ENCODE results near the gene PSMB7.

The PSMB7 gene

DNA sequence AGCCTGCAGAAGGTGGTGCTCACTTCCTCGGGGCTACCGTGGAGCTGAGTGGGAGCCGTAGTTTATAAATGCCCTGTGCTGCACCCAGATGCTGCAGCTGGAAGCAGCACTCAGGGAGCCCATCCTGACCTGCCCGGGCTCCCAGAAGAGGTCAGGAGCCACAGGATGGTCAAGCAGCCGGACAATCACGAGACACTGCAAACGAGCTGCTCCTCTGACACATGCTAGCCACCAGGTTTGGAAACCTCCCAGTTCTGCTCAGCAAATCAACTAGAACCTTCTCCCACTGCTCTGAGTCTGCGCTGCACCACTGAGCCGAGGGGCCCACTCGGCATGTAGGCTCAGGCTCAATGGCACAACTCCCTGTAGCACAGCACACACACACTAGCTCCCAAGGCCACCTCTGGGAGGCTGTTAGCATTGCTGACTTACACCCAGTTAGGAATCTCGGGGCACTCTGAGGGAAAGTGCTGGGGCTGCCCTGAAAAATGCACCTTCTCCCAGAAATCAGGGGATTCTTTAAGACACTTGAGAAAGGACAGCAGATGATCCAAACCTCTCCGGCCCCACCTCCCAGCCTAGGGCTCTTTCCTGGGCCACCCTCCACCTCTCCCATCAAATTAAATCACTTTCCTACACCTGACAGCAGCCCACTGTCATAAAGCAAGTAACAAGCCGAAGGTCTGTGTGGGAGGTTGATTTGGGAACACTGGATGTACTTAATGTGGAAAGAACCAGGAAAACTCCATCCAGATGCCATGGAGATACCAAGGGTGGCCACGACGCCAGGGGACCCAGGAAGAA lies 59.1 kb downstream of the PSMB7 start:
- no peak for DNase-seq

DNA sequence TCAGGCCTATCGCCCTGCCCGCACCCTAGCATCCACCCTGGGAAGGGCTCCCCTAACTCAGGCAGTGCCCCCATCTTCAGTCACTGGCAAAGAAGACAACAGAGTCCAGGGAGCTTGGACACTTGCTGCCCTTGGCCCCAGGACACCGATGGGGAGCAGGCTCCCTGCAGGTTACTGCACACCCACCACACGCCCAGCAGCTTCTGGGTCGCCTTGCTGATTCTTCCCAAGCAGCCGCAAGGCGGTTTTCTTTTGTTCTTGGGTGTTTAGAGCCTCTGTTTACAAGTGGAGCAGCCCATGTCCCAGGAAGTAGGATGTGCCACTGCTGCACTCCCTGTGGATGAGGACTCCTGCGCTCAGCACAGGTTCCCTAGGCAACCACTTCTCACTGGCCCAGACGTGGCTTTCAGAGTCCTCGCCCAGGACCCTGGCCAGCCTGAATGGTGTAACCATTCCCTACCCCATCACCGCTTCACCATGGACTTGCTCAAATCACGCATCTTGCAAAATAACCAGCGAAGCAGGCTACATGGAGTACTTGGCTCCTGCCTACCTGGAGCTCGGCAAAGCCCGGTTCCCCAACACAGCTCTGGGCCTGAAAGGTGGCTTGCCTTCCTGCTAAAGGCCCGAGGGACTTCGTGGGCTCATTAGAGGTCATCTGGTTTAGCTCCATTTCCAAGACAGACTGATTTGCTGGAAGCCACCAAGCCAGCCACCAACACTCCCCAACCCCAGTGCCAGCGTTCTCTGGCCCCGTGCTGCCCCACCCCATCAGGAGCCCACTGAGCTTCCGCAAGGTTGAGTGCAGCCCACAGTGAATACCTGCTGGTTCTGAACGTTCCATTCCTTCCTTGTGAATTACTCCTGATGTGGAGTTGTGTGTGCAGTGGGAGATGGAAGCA lies 60.0 kb downstream of the PSMB7 start:
- DNase-seq = no peak

DNA sequence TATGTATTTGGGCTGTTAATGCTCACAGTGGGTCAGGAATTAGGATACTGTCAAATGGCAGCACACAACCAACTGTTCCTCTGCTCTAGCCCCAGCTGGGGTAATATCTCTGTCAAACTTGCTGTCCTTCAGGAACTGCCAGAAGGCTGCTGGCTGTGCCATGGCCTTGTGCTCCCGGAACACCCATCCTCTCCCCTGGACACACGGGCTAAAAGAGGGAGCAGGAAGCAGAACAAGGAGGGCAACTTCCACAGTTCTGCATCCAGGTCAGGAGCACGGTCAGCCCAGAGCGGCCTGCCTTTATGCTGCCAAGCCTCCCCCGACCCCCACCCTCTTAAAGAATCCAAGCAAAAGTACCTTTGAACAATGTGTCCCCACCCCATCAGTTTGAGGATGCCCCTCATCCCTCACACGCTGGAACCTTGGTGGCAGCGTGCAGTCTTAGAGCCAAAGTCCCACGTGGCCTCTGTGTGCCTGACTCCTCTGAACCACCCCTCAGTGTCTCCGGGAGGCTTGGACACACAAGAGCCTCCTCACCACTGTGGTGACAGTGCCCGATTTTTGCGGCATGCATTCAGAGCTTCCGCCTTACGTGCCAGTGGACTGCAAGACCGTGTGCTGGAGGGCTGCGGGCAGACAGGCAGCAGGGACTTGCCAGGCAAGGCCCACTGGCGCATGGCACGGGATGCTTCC lies 60.8 kb downstream of the PSMB7 start:
- DNase-seq = no peak

DNA sequence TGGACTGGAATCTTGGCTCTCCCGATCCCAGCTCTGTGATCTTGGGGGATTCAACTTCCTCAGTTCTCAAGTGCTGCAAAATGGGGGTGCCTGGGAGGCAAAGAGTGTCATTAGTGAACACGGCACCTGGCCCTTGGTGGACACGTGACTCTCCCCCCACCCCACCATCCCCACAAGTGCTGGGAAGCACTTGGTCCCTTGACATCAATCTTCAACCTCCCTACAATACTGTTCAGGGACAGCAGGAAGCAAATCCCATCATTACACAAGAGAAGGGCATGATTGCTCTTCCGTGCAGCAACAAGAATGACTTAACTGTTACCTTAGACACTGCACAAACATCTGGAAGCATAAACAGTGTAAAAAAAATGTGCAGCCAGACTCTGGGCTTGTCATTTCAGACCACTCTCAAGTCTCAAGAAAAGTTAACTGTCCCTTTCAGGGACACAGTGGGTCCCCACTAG lies 61.4 kb downstream of the PSMB7 start:
- no peak for DNase-seq

DNA sequence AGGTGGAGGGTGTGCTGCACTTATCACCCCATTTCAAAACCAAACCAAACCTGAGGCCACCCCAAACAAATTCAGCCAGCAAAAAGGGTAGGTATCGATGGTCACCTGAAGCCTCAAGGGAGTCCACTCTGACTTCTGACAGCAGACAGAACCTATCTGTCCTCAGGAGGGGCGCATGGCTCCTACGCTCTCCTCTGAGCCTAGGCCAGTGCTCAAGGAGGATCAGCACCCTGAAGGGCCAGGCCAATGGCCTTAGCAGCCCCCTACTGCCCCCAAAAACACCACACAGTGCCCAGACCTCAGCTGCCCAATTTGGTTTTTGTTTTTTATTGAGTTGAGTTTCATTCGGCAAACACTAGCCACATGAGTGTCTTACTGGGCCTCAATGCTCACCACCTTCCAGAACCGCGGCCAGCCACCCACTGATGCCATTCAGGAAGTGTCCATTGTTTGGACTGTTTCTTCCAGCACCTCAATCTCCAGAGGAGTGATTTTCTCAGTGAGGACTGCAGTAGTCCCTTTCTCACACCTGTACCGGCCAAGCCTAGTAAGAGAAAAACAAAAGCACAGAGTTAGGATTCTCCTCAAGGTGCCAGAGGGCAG lies 62.0 kb downstream of the PSMB7 start:
- DNase-seq = no peak

DNA sequence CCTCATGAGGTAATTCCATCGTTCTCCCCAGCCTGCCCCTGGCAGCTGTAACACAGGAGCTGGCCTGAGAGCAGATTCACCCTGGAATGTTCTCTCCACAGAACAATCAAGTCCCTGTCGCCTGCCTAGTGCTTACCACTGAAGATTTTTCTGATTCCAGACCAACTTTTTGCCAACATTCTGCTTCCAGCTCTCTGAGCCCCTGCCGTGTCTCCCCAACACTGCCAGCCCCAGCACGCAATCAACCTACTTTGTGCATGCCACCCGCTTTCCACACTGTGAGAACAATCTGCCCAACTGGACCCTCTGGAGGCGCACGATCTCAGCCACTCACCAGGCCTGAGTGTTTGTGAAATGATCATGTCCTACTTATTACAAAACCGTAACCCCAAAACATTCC lies 62.6 kb downstream of the PSMB7 start:
- DNase-seq = no peak

DNA sequence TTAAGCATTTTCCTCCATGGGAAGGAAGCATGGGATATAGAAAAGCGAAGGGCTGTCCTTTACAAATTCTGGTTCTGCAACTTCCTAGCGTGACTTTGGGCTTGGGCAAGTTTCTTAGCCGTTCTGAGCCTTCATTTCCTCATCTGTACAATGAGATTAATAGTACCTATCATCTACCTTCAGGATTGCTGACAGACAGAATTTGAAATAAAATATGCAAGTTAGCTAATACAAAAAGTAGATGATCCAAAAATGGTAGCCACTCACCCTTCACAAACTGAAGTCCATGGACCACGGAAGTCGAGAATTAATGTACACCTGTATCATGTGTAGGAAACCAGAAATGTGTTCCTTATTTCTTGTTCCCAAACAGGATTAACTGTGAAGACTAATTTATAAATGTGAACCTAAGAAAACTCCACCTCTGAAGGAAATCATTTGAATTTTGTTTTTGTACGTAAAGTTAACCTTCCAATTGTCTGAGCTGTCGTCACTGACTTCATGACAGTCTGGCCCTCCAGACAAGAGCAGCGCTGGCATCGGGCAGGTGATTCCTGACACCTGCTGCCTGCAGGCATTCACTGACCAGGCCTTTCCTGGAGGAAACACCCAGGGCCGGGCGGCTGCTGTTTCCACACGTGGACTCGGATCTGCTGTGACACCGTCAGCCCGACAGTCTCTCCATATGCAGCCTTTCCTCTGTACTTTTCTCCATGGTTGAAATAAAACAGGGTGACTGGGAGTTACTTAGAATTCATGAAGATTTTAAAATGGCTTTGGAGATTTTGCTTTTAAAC lies 63.4 kb downstream of the PSMB7 start:
- DNase-seq = no peak

DNA sequence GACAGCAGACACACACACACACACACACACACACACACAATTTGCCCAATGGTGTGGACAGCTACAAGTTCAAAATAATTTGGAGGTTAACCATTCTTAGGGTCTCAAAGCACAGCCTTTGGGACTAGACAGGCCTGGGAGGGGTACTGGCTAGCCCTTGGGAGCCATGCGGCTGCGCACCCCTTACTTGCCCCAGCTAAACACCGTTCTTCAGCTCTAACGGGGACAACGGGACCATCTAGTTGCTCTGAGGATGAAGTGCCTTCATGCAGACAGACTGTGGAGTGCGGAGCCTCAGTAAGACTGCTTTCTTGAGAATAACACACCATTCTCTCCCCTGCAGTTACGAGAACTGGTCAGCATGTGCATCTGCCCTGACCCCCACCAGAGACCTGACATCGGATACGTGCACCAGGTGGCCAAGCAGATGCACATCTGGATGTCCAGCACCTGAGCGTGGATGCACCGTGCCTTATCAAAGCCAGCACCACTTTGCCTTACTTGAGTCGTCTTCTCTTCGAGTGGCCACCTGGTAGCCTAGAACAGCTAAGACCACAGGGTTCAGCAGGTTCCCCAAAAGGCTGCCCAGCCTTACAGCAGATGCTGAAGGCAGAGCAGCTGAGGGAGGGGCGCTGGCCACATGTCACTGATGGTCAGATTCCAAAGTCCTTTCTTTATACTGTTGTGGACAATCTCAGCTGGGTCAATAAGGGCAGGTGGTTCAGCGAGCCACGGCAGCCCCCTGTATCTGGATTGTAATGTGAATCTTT lies 64.6 kb downstream of the PSMB7 start:
- no peak for DNase-seq

DNA sequence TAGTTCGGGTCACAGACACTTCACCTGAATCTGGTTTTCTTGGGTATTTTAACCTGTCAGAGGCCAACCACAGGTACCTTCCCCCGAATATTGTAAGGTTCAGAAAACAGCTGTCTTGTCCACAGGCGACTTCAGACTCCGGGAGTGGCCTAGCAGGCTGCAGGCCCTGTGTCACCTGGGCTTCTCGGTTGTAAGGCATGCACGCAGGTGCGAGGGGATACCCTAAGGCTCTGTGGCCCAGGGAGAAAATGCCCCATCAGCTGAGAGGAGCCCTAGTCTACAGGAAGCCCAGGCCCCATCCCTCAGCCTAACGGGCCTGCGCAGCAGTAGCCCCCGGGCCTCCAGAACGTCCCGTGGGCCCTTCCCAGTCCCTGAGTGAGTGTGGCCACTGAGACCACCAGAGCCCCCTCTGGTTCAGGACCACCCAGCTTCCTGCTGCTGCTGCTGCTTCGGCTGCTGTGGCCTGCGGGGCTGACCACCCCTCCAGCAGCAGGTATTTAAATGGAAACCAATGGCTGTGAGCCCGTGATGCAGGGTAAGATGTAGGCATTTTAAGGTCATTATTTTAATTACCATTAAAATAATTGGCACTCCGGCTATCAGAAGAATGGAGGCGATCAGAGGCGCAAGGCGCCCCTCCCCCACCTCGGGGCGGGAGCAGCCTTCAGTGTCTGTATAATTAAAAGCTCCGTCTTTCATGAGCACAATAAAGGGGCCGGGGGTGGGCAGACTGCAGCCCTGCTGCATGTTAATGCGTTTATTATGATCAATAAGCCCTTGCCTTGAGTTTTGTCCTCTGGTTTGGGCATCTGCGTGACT lies 65.4 kb downstream of the PSMB7 start:
- DNase-seq = no peak

DNA sequence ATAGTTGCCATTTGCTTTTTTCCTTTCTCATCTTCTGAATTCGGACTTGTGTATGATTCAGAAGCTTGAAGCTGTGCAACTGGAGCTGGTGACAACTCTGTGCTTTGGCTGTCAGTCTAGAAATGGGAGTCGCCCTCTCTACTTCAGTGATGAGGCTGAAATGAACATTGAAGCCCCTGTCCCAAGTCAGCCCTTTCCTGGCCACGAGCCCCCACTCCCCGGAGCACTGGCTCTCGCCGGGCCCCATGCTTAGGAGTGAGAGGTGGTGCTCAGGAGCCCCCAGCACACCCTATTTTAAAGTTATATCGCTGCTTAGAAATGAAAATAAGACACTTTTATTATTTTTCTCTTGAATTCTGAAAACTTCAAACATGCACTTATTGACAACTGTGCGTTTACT lies 66.0 kb downstream of the PSMB7 start:
- DNase-seq = no peak

DNA sequence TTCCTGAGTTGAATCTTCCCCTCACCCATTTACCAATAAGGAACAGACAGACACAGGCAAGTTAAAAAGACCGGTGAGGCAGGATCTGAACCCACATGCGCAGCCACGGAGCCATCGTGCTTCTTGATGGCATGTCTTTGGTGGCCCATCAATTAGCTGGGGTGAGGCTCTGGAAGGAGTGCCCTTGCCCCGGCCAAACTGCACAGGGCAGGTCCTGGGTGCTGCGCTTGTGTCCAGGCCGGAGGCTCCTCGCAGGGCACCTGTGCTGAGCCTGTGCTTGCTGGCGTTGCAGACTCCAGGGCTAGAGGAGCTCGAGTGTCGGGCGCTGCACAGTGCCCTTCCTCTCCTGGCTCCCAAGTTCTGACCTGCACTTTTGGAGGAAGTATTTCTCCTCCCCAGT lies 66.4 kb downstream of the PSMB7 start:
- no peak for DNase-seq

DNA sequence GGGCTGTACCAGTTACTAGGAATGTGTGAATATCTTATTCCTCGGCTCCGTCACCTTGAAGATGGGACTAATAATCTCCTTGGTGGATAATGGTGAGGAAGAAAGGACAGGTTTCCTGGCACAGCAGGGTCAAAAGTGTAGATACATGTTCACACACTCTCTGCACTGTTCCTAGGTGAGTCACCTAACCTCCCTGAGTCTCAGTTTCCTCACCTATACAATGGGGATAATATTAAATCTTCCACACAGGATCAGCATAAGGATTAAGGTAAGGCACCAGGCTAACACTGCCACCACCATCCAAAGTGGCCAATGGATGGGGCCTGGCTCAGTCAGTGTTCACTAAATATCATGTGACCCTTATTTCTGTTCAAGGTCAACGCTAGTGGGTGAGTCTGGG lies 66.9 kb downstream of the PSMB7 start:
- no peak for DNase-seq

DNA sequence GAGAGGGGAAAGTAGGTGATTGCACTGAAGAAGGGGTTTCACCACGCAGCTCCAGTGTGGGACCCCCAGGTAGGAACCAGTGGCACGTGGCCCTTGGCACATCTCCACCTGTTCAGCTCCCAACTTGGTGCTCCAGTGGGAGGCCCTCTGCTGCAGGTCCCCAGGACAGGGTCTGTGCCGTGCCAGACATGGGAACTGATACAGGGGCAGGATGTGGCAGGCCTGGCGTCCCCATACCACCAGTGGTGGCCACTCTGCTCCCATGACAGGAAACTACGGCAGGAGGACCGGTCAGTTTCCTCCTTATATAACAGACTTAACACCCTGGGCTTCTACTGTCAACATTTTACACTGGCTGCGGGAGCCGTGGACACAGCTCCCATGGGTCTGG lies 67.3 kb downstream of the PSMB7 start:
- DNase-seq = no peak

DNA sequence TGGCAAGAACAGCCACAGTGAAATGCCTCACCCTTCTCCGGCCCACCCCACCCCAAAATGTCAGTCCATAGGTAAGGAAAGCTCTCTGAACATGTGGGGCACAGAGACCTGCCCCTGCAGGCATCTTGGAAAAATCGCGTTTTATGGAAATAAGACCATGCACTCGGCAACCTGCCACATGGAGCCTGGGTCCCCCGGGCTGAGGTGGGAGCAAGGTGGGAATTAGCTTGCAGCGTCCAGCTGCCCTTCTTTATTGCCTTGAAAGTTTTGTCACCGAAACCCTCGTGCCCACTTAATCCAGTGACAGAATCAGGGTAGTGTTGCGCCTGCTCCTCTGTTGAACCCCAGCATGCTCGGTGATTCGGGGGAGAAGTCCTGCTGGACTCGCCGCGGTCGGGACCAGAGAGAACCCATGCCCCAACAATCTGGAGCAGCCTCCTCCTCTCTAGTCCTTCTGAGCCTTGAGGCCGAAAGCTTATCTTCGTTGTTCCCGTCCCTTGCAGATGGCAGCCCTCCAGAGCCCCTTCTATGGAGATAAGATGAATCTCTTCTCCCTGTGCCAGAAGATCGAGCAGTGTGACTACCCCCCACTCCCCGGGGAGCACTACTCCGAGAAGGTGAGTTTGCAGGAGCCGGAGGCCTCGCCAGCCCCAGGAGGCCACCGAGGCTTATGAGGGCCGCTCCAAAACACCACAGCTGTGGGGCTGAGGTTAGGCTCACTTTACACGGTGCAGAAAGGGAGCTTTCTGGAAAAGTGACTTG lies 67.9 kb downstream of the PSMB7 start:
- peak; percentile 19 for DNase-seq

DNA sequence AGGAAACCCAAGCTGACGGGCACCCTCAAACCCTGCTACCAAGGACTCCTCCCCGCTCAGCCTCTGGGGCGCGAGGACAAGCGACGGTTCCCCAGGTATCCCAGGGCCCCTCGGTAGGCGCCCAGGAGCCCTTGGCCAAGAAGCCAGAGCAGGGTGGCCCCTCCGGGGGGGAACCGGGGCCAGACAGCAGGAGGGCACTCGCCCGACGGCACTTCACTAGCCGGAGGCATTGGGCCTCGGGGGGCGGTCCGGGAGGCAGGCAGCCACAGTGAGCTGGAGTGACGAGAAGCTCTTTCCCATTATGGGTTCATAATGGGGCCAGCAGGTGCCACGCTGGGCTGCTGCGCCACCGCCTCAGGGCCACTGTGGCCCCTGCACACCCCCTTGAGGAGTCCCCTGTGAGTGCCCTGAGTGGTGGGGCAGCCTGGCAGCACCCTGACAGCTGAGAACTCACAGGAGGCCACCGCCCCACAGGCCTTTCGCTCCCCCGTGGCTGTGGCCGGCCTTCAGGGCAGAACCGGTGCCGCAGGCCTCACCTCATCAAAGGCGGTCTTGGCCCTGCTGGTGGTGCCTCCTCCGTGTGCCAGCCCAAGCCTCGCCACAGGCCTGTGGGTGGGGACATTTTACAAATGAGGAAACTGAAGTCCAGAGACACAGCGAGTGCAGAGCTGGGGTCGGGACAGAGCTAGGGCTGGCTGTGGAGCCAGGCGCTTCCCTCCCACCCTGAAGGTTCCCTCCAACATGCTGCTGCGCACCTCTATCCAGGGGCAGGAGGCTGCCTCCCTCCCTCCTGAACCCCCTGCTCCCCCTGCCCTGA lies 68.7 kb downstream of the PSMB7 start:
- no peak for DNase-seq

DNA sequence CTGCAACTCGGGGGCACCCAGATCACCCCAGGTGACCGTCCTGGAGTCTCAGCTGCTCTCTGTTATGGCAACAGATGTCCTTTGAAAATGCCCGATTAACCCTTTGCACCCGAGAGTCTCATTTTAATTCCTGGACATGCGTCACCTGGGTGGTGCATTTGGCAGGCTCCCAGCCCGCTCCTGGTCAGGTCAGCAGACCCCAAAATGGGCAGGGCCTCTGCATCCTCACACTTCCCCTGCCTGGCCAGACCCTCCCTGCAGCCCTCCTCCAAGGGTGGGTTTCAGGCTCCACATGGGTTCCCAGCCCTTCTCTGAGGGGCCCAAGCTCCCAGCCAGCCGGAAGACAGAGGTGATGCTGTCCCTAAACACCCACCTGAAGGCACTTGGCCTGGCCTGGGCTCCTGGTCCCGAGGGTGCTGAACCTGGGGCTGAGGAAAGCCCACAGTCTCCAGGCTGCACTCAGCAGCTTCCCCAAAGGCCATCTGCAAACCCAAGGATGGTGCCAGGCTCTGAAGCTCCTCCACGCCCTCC lies 69.4 kb downstream of the PSMB7 start:
- no peak for DNase-seq

DNA sequence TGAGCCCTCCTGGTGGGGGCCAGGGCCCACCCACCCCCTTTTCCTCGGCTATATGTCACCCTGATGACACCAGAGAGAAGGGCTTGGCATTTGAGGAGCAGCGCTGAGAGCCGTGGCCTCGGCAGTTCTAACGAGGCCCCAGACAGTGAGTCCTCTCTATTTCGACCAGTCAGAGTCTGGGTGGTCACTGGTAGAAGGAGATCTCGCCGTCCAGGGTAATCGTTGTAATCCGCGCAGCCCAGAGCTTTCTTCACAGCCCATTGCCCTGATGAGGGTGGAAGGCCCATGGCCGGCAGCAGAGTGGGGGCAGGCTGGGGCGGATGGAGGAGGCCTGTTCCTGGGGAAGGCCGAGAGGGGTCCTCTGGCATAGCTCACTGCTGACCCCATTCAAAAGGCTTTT lies 70.2 kb downstream of the PSMB7 start:
- no peak for DNase-seq

DNA sequence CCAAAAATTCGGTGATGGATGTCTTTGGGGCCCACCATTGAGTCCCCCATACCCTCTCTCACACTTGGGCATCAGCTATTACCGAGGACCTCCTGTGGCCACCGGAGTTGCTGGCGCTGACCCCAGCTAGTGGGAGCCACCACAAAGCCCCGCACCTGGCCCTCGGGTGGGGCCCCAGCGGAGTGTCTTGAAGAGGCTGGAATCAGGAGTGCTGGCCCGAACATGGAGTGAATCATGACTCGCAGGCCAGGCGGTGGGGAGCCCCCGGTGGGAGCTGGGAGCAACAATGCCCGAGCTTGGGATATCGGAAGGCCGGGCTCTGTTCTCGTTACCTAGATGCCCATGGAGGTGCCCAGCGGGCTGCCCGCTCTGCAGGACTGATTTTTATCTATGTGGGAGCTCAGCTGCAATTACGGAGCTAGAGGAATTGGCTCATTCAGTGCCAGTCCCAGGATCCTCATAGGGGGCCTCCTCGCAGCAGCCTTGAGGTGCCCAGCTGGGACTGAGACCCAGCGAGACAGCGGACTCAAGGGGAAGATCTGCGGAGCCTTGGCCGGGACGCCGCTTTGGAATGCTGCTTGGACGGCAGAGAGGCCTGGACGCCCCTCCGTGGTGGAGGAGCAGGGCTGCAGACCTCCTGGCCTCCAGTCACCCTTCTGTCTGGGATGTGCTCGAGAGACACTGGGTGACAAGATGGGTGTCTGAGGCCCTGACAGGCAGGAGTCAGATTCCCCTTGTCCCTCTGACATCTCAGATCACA lies 70.8 kb downstream of the PSMB7 start:
- DNase-seq = no peak

All from hematopoietic multipotent progenitor cell treated with erythropoietin and hydrocortisone succinate and interleukin-3 and kit ligand, for 8 days (in vitro differentiated cells).